ENCODE measurements around the gene TMEM254.

DNA sequence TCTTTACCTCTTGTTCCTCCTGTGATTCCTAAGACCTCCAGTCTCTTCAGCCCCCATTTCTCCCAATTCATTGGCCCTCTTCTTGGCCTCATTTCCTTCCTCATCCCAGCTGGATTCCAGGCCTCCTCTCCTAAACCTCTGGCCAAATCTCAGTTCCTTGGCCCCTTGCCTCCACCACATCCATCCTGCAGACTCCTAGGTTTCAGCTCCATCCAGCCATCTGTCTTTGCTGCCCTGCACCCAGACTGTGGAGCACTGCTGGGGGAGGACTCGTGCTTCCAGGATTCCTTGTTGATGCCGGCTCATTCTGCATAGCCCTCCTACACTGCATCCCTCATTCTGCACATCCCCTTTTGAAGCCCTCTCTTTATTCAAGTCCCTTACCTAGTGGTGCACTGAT lies 60.8 kb downstream of the TMEM254 start:
- TF ChIP-seq, protein P1, sequence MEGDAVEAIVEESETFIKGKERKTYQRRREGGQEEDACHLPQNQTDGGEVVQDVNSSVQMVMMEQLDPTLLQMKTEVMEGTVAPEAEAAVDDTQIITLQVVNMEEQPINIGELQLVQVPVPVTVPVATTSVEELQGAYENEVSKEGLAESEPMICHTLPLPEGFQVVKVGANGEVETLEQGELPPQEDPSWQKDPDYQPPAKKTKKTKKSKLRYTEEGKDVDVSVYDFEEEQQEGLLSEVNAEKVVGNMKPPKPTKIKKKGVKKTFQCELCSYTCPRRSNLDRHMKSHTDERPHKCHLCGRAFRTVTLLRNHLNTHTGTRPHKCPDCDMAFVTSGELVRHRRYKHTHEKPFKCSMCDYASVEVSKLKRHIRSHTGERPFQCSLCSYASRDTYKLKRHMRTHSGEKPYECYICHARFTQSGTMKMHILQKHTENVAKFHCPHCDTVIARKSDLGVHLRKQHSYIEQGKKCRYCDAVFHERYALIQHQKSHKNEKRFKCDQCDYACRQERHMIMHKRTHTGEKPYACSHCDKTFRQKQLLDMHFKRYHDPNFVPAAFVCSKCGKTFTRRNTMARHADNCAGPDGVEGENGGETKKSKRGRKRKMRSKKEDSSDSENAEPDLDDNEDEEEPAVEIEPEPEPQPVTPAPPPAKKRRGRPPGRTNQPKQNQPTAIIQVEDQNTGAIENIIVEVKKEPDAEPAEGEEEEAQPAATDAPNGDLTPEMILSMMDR (IDR thresholded peaks at IDR 0.05; ENCODE audit: poor library complexity): no peak
- TF ChIP-seq EZH2phosphoT487 (IDR thresholded peaks at IDR 0.05; ENCODE audit: low read depth, severe bottlenecking, unreplicated experiment): no peak

Data from hepatocyte (in vitro differentiated cells).